NCI-H510A treated with DMSO at 0.1 percent for 48 hours (cell line): ENCODE data around the gene SDE2.
"Not testable (repeated sequence)": the region's sequence is repeated elsewhere in the genome, so short reads cannot be mapped to it uniquely, and the experiment has no call there.

Experiments used
- DNase-seq: peaks from one replicate; lab custom pipeline; 2025; lab: John Stamatoyannopoulos, UW

Gene SDE2

DNA sequence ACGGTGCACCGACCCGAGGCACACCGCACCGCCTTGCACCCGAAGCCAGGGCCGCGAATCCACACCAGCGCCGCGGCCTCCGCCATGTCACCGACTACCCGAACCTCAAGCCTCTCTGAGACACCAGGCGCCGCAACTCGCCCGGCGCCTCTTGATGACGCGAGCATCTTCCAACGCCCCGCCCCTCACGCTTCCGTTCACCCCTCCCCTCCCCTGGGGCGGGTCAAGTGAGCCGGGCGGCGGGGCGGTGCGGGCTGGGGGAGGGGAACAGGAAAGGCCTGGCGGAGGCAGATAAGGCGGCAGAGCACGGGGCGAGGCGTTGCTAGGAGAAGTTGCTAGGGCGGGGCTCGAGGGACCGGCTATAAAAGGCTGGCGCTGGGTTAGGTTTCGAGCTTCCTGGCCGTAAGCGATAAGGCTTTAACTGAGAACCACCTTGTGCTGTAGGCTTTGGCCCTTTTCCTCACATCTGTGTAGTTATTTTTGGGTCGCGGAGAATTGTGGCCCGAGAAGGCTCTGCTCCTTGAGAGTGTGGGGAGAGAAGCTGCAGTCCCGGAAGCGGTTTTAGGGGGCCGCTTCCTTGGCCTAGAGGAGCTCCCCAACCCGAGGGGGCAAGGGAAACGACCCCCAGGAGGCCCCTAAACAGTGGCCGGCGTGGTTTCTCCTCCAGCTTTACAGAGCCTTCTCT, at the start of gene SDE2:
Gene SDE2, minus strand, starts transcription at position 117 of the 685 bp plus-strand sequence. Its CDS starts 31 bp downstream, at position 86.
- peak; percentile 96 for DNase-seq

GRCh38 chr1:226048886-226049285, 49.7 kb upstream of the SDE2 start:
- no peak for DNase-seq

- DNase-seq, result no peak
Measured at GRCh38 chr1:226047495-226047894, 48.4 kb upstream of the SDE2 start.

DNA sequence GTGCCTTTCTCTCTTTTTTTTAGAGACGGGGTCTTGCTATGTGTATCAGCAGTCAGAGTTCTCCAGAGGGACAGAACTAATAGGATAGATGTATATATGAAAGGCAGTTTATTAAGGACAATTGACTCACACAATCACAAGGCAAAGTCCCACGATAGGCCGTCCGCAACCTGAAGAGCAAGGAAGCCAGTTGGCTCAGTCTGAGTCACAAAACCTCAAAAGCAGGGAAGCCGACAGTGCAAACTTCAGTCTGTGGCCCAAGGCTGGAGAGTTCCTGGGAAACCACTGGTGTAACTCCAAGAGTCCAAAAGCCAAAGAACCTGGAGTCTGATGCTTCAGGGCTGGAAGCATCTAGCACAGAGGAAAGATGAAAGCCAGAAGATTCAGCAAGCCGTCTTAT, 47.1 kb upstream of the SDE2 start:
- DNase-seq, result no peak

- no peak for DNase-seq
Measured at GRCh38 chr1:226044514-226045101, 45.5 kb upstream of the SDE2 start.

GRCh38 chr1:226041419-226041818, 42.3 kb upstream of the SDE2 start:
- peak; percentile 16 for DNase-seq

DNA sequence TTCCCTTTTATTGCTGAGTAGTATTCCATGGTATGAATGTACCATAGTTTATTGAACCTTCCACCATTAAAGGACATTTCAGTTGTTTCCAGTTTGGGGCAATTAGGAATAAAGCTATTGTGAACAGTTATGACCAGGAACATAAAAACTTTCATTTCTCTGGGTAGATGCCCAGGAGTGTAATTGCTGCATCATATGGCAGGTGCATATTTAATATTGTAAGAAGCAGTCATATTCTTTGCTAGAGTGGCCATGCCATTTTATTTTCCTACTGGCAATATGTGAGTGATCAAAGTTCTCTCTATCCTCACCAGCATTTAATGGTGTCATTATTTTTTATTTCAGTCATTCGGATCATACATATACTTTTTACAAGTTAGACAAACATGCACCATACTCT, 39.5 kb upstream of the SDE2 start:
- no peak for DNase-seq

GRCh38 chr1:226035915-226036314, 36.8 kb upstream of the SDE2 start:
- no peak for DNase-seq

DNA sequence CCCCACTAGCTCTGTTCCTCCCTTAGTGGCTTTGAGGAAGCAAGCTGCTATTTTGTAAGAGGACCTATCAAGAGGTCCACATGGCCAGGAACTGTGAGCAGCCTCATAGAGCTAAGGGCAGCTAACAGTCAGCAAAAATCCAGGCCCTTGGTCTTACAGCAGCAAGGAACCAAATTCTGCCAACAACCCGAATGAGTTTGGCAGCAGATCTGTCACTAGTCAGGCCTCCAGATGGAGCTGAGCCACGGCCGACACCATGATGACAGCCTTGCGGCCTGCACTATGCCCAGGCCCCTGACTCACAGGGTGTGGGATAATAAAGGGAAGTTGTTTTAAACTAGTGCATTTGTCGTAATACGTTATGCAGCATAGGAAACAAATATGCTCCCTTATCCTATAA, 35.3 kb upstream of the SDE2 start:
- DNase-seq, result no peak

DNA sequence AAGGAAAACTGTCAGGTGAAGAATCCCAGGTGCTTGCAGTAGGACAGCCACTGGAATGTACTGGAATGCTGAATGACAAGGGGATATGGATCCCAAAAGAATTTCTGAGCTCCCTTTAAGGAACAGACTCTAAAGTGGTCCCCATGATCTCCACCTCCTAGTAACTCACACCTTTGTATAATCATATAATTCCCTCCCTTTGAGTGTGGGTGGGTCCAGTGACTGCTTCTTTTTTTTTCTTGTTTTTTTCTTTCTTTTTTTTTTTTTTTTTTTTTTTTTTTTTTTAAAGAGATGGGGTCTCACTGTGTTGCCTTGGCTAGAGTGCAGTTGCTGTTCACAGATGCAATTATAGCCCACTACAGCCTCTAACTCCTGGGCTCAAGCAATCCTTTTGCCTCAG, 34.8 kb upstream of the SDE2 start:
- DNase-seq, result no peak

DNA sequence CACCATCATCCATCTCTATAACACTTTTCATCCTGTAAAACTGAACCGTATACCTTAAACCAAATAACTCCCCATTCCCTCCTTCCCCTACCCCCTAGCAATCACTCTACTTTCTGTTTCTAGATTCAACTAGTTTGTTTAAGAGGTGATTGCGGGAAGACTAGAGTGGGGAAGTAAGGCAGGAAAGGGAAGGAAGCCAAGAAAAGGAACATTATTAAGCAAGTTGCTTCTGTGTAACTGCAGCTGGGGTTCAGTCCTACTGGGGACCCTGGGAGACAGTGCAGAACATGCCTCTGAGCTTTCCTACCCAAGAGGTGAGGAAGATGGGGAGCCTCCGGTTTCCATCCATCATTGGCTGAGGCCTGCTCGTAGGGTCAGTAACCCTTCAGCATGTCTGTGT, 34.4 kb upstream of the SDE2 start:
- no peak for DNase-seq

GRCh38 chr1:226029568-226030225, 30.6 kb upstream of the SDE2 start:
- no peak for DNase-seq

DNA sequence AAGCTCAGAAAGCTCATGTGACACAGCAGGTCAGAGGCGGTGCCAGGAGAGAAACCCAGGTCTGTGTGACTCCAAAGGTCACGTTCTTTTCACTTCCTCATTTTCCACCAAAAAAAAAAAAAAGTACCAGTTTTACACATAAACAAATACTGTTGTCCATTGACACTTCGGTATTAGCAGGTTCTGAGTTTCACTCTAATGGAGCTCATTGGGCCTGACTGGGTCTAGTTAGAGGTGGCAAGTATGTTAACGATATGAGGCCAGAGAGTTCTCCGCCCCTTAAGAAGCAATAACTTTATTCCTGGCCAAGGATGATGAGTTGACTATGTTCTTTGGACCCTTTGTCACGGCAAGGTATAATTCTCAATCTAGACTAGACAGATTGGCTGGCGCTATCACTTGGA, 30.0 kb upstream of the SDE2 start:
- DNase-seq, result no peak

DNA sequence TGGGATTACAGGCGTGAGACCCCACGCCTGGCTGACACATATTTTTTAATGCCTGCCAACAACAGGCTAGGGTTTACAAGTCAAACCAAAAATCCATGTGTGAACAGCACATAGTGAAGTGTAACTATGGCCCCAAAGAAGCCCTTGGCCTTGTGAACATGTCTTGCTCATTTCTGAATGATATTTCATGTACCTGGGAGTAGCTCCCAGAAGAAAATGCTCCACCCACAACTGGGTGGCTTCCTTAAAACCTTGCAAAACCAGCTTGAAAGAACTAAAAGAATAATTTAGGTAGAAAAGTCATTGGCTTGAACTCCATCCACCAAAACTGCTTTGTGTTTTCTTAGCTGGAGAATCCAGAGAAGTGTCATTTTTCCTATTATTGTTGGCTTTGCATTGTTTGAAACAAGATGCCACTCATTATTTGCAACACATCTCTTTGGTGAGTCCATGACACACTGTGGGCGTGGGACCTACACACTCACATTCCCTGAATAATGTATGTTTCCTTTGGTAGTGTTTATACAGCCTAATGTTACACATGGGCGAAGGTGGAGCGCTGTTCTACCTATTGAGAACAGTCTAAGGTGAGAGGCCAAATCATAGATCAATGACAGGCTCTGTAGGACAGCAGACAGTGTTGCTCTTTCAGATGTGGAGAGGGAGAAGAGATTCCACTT, 28.5 kb upstream of the SDE2 start:
- DNase-seq, result no peak

DNA sequence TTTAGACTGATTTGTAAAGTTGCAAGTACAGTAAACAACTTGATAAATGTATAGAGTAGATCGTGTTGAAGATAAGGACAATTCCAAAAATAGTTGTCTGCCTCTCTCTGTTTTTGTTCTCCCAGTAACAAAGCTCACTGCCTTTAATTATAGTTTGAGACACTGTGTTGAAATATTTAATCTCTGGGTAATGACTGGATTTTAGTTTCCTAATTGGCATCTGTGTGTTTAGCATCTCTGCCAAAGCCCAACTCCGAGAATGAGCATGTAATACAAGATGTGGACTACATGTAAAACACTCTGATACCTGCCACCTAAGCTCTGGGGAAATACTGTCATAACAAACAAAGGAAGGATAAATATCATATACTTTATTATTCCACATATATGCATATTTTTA, 27.7 kb upstream of the SDE2 start:
- no peak for DNase-seq

- DNase-seq, result no peak
Measured at GRCh38 chr1:226023735-226024134, 24.6 kb upstream of the SDE2 start.

DNA sequence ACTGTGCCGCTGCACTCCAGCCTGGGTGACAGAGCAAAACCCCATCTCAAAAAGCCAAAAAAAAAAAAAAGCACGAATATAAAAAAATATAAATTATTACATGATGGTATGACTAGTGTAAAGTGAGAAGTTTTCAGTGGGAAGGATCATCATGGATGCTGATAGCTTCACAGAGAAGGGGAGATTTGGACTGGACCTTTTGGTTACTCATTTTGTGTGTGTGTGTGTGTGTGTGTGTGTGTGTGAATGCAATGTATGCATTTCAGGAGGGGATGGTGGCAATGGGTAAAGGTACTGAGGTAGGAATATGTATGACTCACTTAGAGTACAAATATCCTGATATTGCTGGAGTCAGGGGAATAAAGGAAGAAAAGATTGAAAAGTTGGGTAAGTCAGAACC, 22.7 kb upstream of the SDE2 start:
- no peak for DNase-seq

DNA sequence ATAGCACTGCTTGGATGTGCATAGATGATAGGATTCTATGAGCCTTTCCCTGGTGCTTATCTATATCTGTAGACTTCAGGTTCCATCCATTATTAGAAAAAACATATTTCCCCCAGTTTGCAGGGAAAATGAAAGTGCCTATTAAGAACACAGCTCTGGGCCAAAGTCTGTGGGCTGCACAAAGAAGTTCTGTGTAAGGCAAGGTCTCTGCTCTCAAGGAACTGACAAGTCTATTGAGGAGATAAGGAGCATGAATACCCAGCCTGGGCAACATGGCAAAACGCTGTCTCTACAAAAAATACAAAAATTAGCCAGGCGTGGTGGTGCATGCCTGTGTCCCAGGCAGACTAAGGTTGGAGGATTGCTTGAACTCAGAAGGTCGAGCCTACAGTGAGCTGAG, 22.3 kb upstream of the SDE2 start:
- DNase-seq, result no peak

GRCh38 chr1:226019572-226019971, 20.4 kb upstream of the SDE2 start:
- no peak for DNase-seq

GRCh38 chr1:226017070-226017469, 17.9 kb upstream of the SDE2 start:
- DNase-seq, result no peak

DNA sequence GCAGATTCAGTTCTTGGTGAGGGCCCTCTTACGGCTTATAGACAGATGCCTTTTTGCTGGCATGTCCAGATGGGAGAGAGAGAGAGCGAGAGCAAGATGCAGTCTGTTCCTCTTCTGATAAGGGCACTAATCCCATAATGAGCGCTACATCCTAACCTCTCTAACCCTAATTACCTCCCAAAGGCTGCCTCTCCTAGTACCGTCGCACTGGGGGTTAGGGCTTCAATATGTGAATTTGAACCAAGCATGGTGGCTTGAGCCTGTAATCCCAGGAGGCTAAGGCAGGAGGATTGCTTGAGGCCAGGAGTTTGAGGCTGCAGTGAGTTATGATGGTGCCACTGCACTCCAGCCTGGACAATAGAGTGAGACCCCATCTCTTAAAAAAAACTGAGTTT, 10.5 kb upstream of the SDE2 start:
- no peak for DNase-seq

DNA sequence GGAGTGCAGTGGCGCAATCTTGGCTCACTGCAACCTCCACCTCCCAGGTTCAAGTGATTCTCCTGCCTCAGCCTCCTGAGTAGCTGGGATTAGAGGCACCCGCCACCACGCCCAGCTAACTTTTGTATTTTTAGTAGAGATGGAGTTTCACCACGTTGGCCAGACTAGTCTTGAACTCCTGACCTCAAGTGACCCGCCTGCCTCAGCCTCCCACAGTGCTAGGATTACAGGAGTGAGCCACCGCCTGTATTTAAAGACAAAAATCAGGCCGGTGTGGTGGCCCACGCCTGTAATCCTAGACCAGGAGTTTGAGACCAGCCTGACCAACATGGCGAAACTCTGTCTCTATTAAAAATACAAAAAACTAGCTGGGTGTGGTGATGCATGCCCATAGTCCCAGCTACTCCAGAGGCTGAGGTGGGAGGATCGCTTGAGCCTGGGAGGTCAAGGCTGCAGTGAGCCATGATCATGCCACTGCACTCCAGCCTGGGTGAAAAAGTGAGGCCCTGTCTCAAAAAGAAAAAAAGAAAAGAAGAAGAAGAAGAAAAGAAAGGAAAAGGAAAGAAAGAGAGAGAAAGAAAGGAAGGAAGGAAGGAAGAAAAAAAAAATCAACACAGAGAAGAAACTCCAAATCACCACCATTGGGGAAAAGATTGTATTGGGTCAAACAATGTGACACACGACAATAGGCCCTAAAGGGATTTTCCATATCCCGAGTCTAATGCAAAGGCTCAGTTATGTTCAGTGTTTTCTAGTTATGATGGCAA, 8.2 kb upstream of the SDE2 start:
- not testable (repeated sequence) for DNase-seq
